ENCODE results near the gene CEP131.

- TF ChIP-seq, protein P1, sequence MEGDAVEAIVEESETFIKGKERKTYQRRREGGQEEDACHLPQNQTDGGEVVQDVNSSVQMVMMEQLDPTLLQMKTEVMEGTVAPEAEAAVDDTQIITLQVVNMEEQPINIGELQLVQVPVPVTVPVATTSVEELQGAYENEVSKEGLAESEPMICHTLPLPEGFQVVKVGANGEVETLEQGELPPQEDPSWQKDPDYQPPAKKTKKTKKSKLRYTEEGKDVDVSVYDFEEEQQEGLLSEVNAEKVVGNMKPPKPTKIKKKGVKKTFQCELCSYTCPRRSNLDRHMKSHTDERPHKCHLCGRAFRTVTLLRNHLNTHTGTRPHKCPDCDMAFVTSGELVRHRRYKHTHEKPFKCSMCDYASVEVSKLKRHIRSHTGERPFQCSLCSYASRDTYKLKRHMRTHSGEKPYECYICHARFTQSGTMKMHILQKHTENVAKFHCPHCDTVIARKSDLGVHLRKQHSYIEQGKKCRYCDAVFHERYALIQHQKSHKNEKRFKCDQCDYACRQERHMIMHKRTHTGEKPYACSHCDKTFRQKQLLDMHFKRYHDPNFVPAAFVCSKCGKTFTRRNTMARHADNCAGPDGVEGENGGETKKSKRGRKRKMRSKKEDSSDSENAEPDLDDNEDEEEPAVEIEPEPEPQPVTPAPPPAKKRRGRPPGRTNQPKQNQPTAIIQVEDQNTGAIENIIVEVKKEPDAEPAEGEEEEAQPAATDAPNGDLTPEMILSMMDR (IDR thresholded peaks at IDR 0.05): no peak
- TF ChIP-seq POLR2A (IDR thresholded peaks at IDR 0.05) (no peak), EP300 (IDR thresholded peaks at IDR 0.05) (no peak), POLR2AphosphoS5 (IDR thresholded peaks at IDR 0.05) (no peak)
Measured at GRCh38 chr17:81197831-81198490, 24.8 kb downstream of the CEP131 start.
